IPS DF 6.9 (cell line): Measurements from ENCODE around the gene RUFY1.

Experiments
- DNase-seq: peaks from one replicate; pipeline ENCODE4 v3.0.0-alpha.2; 2013; ENCODE audit warnings: low read depth, low spot score
- H3K27ac ChIP-seq: one replicate; pipeline ENCODE4 v1.5.1; 2013; ENCODE audit warnings: low read length, control low read depth
- H3K27me3 ChIP-seq: 2 replicates; pipeline ENCODE4 v1.6.1; 2013; ENCODE audit warnings: mild to moderate bottlenecking, low read length; ENCODE audit not compliant: control insufficient read depth, insufficient read depth
- H3K36me3 ChIP-seq: 2 replicates; pipeline ENCODE4 v1.6.1; 2013; ENCODE audit warnings: low read length; ENCODE audit not compliant: control insufficient read depth, insufficient read depth
- H3K4me1 ChIP-seq: 2 replicates; pipeline ENCODE4 v1.6.1; 2013; ENCODE audit warnings: low read length; ENCODE audit not compliant: control insufficient read depth, insufficient read depth
- H3K4me3 ChIP-seq: 2 replicates; pipeline ENCODE4 v1.5.1; 2013; ENCODE audit warnings: mild to moderate bottlenecking, low read length
- H3K9me3 ChIP-seq: 2 replicates; pipeline ENCODE4 v1.6.1; 2013; ENCODE audit warnings: low read length, inconsistent platforms; ENCODE audit not compliant: control insufficient read depth, insufficient read depth
- whole genome bisulfite sequencing: extraction: QIAGEN DNeasy Blood & Tissue Kit; methylation state at CpG from one replicate; pipeline ENCODE4 v1.1.7; 2013; ENCODE audit warnings: mixed read lengths, missing lambda C conversion rate; ENCODE audit not compliant: insufficient read length, insufficient coverage; 5-methylcytosine and 5-hydroxymethylcytosine counted together

Gene RUFY1

GRCh38 chr5:179610903-179611265 is 60.5 kb downstream of the RUFY1 start:
- Histone ChIP-seq H3K27ac (no peak overlapping the region), H3K9me3 (no peaks in the 10 kb centered on the region), H3K4me1 (peaks cover 1% of the 10 kb centered on the region; the same call in 1 of the 2 replicates), H3K4me3 (no peak overlapping the region), H3K27me3 (no peaks in the 10 kb centered on the region), H3K36me3 (peaks cover 49% of the 10 kb centered on the region)
- DNase-seq = no peak

- Histone ChIP-seq H3K27ac (no peak overlapping the region), H3K4me1 (peaks cover 1% of the 10 kb centered on the region; the same call in 1 of the 2 replicates), H3K9me3 (no peaks in the 10 kb centered on the region), H3K36me3 (peaks cover 48% of the 10 kb centered on the region), H3K4me3 (no peak overlapping the region), H3K27me3 (no peaks in the 10 kb centered on the region)
- WGBS = no CpG with 5 or more reads among the region's 21 CpGs
- no peak for DNase-seq
These were observed 62.5 kb downstream of the RUFY1 start for GRCh38 chr5:179612577-179613459.

- H3K4me1 ChIP-seq = peaks cover 1% of the 10 kb centered on the region; the same call in 1 of the 2 replicates
- H3K27me3 ChIP-seq = no peaks in the 10 kb centered on the region
- no peak overlapping the region for H3K27ac ChIP-seq
- peaks cover 50% of the 10 kb centered on the region for H3K36me3 ChIP-seq
- WGBS = no CpG with 5 or more reads among the region's 8 CpGs
- no peak overlapping the region for H3K4me3 ChIP-seq
- no peak for DNase-seq
- H3K9me3 ChIP-seq = no peaks in the 10 kb centered on the region
These were observed 63.2 kb downstream of the RUFY1 start for GRCh38 chr5:179613460-179614071.

GRCh38 chr5:179614745-179615144 is 64.4 kb downstream of the RUFY1 start:
- Histone ChIP-seq H3K4me3 (no peak overlapping the region), H3K36me3 (peaks cover 45% of the 10 kb centered on the region), H3K9me3 (no peaks in the 10 kb centered on the region), H3K4me1 (no peaks in the 10 kb centered on the region), H3K27me3 (no peaks in the 10 kb centered on the region), H3K27ac (no peak overlapping the region)
- no peak for DNase-seq
- WGBS = no CpG with 5 or more reads among the region's 8 CpGs

GRCh38 chr5:179615203-179615602 is 64.8 kb downstream of the RUFY1 start:
- Histone ChIP-seq H3K27me3 (no peaks in the 10 kb centered on the region), H3K36me3 (peaks cover 42% of the 10 kb centered on the region), H3K4me1 (no peaks in the 10 kb centered on the region), H3K27ac (no peak overlapping the region), H3K4me3 (no peak overlapping the region), H3K9me3 (no peaks in the 10 kb centered on the region)
- no peak for DNase-seq
- WGBS = no CpG with 5 or more reads among the region's 2 CpGs

- H3K36me3 ChIP-seq = peaks cover 49% of the 10 kb centered on the region
- no peaks in the 10 kb centered on the region for H3K9me3 ChIP-seq
- no peak for DNase-seq
- no CpG with 5 or more reads among the region's 9 CpGs for WGBS
- H3K27me3 ChIP-seq = no peaks in the 10 kb centered on the region
- no peak overlapping the region for H3K4me3 ChIP-seq
- H3K27ac ChIP-seq = no peak overlapping the region
- no peaks in the 10 kb centered on the region for H3K4me1 ChIP-seq
These were observed 65.7 kb downstream of the RUFY1 start for GRCh38 chr5:179616002-179616594.

GRCh38 chr5:179617930-179618329 is 67.6 kb downstream of the RUFY1 start:
- no CpG with 5 or more reads among the region's 7 CpGs for WGBS
- H3K4me1 ChIP-seq = no peaks in the 10 kb centered on the region
- H3K9me3 ChIP-seq = no peaks in the 10 kb centered on the region
- H3K4me3 ChIP-seq = no peak overlapping the region
- peaks cover 41% of the 10 kb centered on the region for H3K36me3 ChIP-seq
- no peaks in the 10 kb centered on the region for H3K27me3 ChIP-seq
- DNase-seq = no peak
- no peak overlapping the region for H3K27ac ChIP-seq

GRCh38 chr5:179618923-179619554 is 68.7 kb downstream of the RUFY1 start:
- Histone ChIP-seq H3K9me3 (no peaks in the 10 kb centered on the region), H3K4me1 (no peaks in the 10 kb centered on the region; the same call in 1 of the 2 replicates), H3K27me3 (no peaks in the 10 kb centered on the region), H3K27ac (no peak overlapping the region), H3K36me3 (peaks cover 31% of the 10 kb centered on the region), H3K4me3 (no peak overlapping the region)
- WGBS = no CpG with 5 or more reads among the region's 6 CpGs
- no peak for DNase-seq

GRCh38 chr5:179619776-179620175 is 69.4 kb downstream of the RUFY1 start:
- Histone ChIP-seq H3K27ac (no peak overlapping the region), H3K36me3 (peaks cover 29% of the 10 kb centered on the region; the same call in 1 of the 2 replicates), H3K27me3 (no peaks in the 10 kb centered on the region), H3K4me3 (no peak overlapping the region), H3K9me3 (no peaks in the 10 kb centered on the region), H3K4me1 (peaks cover 6% of the 10 kb centered on the region; the same call in 1 of the 2 replicates)
- no peak for DNase-seq
- WGBS = 100% methylated on average over 1 of the region's 4 CpGs

GRCh38 chr5:179620293-179620692 is 69.9 kb downstream of the RUFY1 start:
- Histone ChIP-seq H3K36me3 (peaks cover 27% of the 10 kb centered on the region; the same call in 1 of the 2 replicates), H3K27ac (no peak overlapping the region), H3K4me1 (peaks cover 6% of the 10 kb centered on the region; the same call in 1 of the 2 replicates), H3K27me3 (no peaks in the 10 kb centered on the region), H3K9me3 (no peaks in the 10 kb centered on the region), H3K4me3 (no peak overlapping the region)
- DNase-seq = no peak
- no CpG with 5 or more reads among the region's 3 CpGs for WGBS
